ENCODE results near the gene PRKCI. TPM values are rescaled to one million over a fixed set of nuclear protein-coding genes. Genes with fewer than 3 reads are reported as not detected.

PRKCI gene
- total RNA-seq, 1 donor from 2014 or later, result 61.4 TPM

- no peaks in the 10 kb centered on the region for H3K9me3 Mint-ChIP-seq (ENCODE audit: low read depth)
- no peak for DNase-seq (ENCODE audit: low spot score, unreplicated experiment)
- no peaks in the 10 kb centered on the region for H3K27me3 Mint-ChIP-seq
- H3K36me3 Mint-ChIP-seq (ENCODE audit: insufficient read depth), result peaks cover 24% of the 10 kb centered on the region
- no peak overlapping the region for H3K27ac Mint-ChIP-seq
- H3K4me3 Mint-ChIP-seq (ENCODE audit: low read depth), result no peak overlapping the region
- TF ChIP-seq, protein P1, sequence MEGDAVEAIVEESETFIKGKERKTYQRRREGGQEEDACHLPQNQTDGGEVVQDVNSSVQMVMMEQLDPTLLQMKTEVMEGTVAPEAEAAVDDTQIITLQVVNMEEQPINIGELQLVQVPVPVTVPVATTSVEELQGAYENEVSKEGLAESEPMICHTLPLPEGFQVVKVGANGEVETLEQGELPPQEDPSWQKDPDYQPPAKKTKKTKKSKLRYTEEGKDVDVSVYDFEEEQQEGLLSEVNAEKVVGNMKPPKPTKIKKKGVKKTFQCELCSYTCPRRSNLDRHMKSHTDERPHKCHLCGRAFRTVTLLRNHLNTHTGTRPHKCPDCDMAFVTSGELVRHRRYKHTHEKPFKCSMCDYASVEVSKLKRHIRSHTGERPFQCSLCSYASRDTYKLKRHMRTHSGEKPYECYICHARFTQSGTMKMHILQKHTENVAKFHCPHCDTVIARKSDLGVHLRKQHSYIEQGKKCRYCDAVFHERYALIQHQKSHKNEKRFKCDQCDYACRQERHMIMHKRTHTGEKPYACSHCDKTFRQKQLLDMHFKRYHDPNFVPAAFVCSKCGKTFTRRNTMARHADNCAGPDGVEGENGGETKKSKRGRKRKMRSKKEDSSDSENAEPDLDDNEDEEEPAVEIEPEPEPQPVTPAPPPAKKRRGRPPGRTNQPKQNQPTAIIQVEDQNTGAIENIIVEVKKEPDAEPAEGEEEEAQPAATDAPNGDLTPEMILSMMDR (IDR thresholded peaks at IDR 0.05; ENCODE audit: unreplicated experiment), result no peak
- no peaks in the 10 kb centered on the region for H3K4me1 Mint-ChIP-seq (ENCODE audit: low read depth)
Observed at GRCh38 chr3:170295586-170295985, 73.4 kb downstream of the PRKCI start.

- Mint-ChIP-seq H3K27ac (no peak overlapping the region), H3K36me3 (ENCODE audit: insufficient read depth) (peaks cover 20% of the 10 kb centered on the region), H3K4me3 (ENCODE audit: low read depth) (no peak overlapping the region), H3K27me3 (no peaks in the 10 kb centered on the region), H3K9me3 (ENCODE audit: low read depth) (no peaks in the 10 kb centered on the region), H3K4me1 (ENCODE audit: low read depth) (no peaks in the 10 kb centered on the region)
- no peak for DNase-seq (ENCODE audit: low spot score, unreplicated experiment)
- TF ChIP-seq, protein P1 (IDR thresholded peaks at IDR 0.05; ENCODE audit: unreplicated experiment), result no peak
Observed at GRCh38 chr3:170296703-170297102, 74.5 kb downstream of the PRKCI start.

- no peak overlapping the region for H3K27ac Mint-ChIP-seq
- H3K36me3 Mint-ChIP-seq (ENCODE audit: insufficient read depth), result peaks cover 14% of the 10 kb centered on the region
- TF ChIP-seq, protein P1 (IDR thresholded peaks at IDR 0.05; ENCODE audit: unreplicated experiment), result no peak
- no peak for DNase-seq (ENCODE audit: low spot score, unreplicated experiment)
- no peak overlapping the region for H3K4me3 Mint-ChIP-seq (ENCODE audit: low read depth)
- H3K9me3 Mint-ChIP-seq (ENCODE audit: low read depth), result no peaks in the 10 kb centered on the region
- no peaks in the 10 kb centered on the region for H3K27me3 Mint-ChIP-seq
- no peaks in the 10 kb centered on the region for H3K4me1 Mint-ChIP-seq (ENCODE audit: low read depth)
Observed at GRCh38 chr3:170301405-170301804, 79.2 kb downstream of the PRKCI start.

DNA sequence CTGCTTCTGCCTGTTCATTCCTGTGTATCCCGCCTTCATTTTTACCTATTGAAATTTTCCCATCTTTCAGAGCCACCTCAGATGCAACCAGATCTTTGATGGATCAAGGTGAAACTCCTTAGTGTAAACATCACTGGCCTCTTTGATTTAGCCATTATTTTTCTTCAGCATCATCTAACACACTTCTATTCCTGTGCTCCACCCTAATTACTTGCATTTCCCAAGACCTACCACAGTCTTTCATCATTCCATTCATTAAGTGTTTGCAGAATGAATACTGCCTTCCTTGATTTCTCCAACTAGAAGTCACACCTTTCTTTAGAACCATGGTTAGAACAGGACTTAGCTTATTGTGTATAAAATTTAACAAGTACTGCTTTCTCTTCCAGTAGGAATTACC lies 79.8 kb downstream of the PRKCI start:
- no peak overlapping the region for H3K27ac Mint-ChIP-seq
- H3K4me3 Mint-ChIP-seq (ENCODE audit: low read depth), result no peak overlapping the region
- H3K36me3 Mint-ChIP-seq (ENCODE audit: insufficient read depth), result peaks cover 12% of the 10 kb centered on the region
- no peak for DNase-seq (ENCODE audit: low spot score, unreplicated experiment)
- H3K4me1 Mint-ChIP-seq (ENCODE audit: low read depth), result no peaks in the 10 kb centered on the region
- TF ChIP-seq, protein P1 (IDR thresholded peaks at IDR 0.05; ENCODE audit: unreplicated experiment), result no peak
- H3K27me3 Mint-ChIP-seq, result no peaks in the 10 kb centered on the region
- H3K9me3 Mint-ChIP-seq (ENCODE audit: low read depth), result no peaks in the 10 kb centered on the region

GRCh38 chr3:170306015-170306414 lies 83.8 kb downstream of the PRKCI start:
- Mint-ChIP-seq H3K4me3 (ENCODE audit: low read depth) (no peak overlapping the region), H3K36me3 (ENCODE audit: insufficient read depth) (peaks cover 5% of the 10 kb centered on the region), H3K9me3 (ENCODE audit: low read depth) (no peaks in the 10 kb centered on the region), H3K27ac (no peak overlapping the region), H3K27me3 (no peaks in the 10 kb centered on the region), H3K4me1 (ENCODE audit: low read depth) (peaks cover 14% of the 10 kb centered on the region)
- DNase-seq (ENCODE audit: low spot score, unreplicated experiment), result no peak
- TF ChIP-seq, protein P1 (IDR thresholded peaks at IDR 0.05; ENCODE audit: unreplicated experiment), result no peak

Data from progenitor cell of endocrine pancreas (in vitro differentiated cells).